ENCODE data around the gene OR4K5. TPM values are rescaled to one million over a fixed set of nuclear protein-coding genes. Genes with fewer than 3 reads are reported as not detected.

Gene OR4K5, protein sequence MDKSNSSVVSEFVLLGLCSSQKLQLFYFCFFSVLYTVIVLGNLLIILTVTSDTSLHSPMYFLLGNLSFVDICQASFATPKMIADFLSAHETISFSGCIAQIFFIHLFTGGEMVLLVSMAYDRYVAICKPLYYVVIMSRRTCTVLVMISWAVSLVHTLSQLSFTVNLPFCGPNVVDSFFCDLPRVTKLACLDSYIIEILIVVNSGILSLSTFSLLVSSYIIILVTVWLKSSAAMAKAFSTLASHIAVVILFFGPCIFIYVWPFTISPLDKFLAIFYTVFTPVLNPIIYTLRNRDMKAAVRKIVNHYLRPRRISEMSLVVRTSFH
- total RNA-seq (2021), result not detected in 2 replicates
- Bru-seq, nascent RNA, result not detected
- not detected for BruChase-seq, experiment 1, labeled RNA remaining after a 2-hour chase
- not detected for BruChase-seq, experiment 2, labeled RNA remaining after a 6-hour chase
- long read RNA-seq, result 0 reads

DNA sequence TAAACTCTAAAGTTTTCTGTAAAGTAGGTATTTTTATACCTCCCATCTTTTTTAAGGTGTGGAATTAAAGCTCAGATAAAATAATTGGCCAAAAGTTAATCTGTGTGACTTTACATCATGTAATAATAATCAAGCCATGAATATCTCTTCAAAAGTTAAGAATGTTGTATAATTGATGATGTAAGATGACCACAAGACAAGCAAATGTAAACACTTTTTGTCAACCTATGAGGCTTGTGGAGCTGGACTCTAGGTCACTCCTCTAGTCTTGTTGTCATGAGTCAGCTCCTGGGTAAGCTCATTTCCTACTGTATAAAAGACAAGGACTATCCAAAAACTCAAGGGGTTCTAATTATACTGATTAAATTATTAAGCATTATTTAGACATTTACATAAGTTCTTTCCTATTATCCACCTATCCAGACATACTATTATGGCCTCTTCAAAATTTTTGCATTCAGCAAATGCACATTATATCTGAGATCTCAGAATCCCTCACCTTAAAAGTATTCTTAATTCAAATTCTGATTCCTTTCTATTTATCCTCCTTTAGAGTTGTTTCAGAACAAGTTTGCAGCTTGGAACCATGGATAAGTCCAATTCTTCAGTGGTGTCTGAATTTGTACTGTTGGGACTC lies at the start of gene OR4K5:
TSS of gene OR4K5 (plus strand) at position 587 of the 637 bp plus-strand sequence. CDS start at position 587, 0 bp downstream.
- Histone ChIP-seq H3K4me1 (ENCODE audit: insufficient read depth, low read length, poor library complexity, severe bottlenecking) (no peaks in the 10 kb centered on the region), H3K27me3 (replicated peaks; ENCODE audit: insufficient read depth, low read depth, low read length, poor library complexity) (no peaks in the 10 kb centered on the region), H3K36me3 (ENCODE audit: insufficient read depth, low read length, poor library complexity, severe bottlenecking) (no peaks in the 10 kb centered on the region), H3K9me3 (ENCODE audit: low read depth, low read length, poor library complexity, severe bottlenecking) (no peaks in the 10 kb centered on the region), H3K4me3 (ENCODE audit: low read depth, low read length, poor library complexity, severe bottlenecking) (no peak within 1 kb of the TSS), H3K27ac (ENCODE audit: low read depth, low read length, poor library complexity, severe bottlenecking) (no peak within 1 kb of the TSS)
- ChIA-PET CTCF (no interaction called here), POLR2A (ENCODE audit: low non-redundant PET) (no interaction called here)
- BruUV-seq (replicated peaks), result no TSS peak
- intact Hi-C loops (cut with micrococcal nuclease; ENCODE audit: unreplicated experiment), result no loop called here
- DNase-seq (ENCODE audit: low spot score), result no peak
- TF ChIP-seq, protein P1, sequence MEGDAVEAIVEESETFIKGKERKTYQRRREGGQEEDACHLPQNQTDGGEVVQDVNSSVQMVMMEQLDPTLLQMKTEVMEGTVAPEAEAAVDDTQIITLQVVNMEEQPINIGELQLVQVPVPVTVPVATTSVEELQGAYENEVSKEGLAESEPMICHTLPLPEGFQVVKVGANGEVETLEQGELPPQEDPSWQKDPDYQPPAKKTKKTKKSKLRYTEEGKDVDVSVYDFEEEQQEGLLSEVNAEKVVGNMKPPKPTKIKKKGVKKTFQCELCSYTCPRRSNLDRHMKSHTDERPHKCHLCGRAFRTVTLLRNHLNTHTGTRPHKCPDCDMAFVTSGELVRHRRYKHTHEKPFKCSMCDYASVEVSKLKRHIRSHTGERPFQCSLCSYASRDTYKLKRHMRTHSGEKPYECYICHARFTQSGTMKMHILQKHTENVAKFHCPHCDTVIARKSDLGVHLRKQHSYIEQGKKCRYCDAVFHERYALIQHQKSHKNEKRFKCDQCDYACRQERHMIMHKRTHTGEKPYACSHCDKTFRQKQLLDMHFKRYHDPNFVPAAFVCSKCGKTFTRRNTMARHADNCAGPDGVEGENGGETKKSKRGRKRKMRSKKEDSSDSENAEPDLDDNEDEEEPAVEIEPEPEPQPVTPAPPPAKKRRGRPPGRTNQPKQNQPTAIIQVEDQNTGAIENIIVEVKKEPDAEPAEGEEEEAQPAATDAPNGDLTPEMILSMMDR (conservative IDR thresholded peaks at IDR 0.05; ENCODE audit: low read depth, low read length), result no peak
- no peak for TF ChIP-seq EZH2 (IDR thresholded peaks at IDR 0.05; ENCODE audit: borderline replicate concordance, low read depth, low read length, poor library complexity, severe bottlenecking)

DNA sequence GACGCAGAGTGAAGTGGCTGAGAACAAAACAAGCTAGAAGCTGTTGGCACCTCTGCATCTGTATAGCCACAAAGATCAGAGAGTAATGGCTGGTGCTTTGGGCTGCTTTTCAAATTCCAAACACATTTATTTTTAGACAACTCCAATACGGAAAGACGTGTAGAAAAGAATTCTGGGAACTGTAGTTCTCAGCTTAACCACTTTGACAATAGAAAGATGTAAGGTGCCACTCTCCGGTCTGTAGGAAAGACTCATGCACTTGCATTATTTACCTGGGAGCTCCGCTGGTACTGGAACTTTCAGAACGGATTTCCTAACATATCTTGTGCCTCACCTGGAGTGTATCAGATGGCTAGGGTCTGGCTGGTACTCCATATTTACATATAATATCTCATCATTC lies 47.2 kb upstream of the OR4K5 start:
- intact Hi-C loops (cut with micrococcal nuclease; ENCODE audit: unreplicated experiment), result no loop called here

DNA sequence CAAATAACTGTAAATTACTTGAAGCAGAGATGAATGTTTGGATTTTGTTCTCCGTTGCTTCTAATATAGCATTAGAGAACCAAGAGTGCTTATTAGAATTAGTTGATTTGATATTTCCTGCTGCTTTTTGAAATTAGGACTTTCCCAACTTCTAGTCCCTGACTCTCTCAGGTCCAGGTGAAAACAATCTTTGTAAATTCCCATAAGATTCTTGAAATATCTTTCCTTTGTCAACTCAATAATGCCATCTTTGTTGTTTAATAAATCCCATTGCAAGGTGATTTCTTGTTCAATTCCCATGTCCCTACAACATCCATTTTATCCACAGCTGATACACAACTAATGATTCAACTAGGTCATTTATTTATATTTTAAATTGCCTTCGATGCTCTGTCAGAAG lies 45.6 kb upstream of the OR4K5 start, which contains the start of gene OR4K2:
TSS of gene OR4K2 (plus strand) at position 301 of the 400 bp plus-strand sequence. CDS start 1,126 bp downstream, outside the sequence.
- Histone ChIP-seq H3K9me3 (ENCODE audit: low read depth, low read length, poor library complexity, severe bottlenecking) (peaks cover 7% of the 10 kb centered on the region), H3K4me3 (ENCODE audit: low read depth, low read length, poor library complexity, severe bottlenecking) (no peak within 1 kb of the TSS), H3K36me3 (ENCODE audit: insufficient read depth, low read length, poor library complexity, severe bottlenecking) (no peaks in the 10 kb centered on the region), H3K27ac (ENCODE audit: low read depth, low read length, poor library complexity, severe bottlenecking) (no peak within 1 kb of the TSS), H3K27me3 (replicated peaks; ENCODE audit: insufficient read depth, low read depth, low read length, poor library complexity) (no peaks in the 10 kb centered on the region), H3K4me1 (ENCODE audit: insufficient read depth, low read length, poor library complexity, severe bottlenecking) (no peaks in the 10 kb centered on the region)
- BruUV-seq (replicated peaks), result no TSS peak
- intact Hi-C loops (cut with micrococcal nuclease; ENCODE audit: unreplicated experiment), result no loop called here
- no peak for TF ChIP-seq EZH2 (IDR thresholded peaks at IDR 0.05; ENCODE audit: borderline replicate concordance, low read depth, low read length, poor library complexity, severe bottlenecking)
- TF ChIP-seq, protein P1 (conservative IDR thresholded peaks at IDR 0.05; ENCODE audit: low read depth, low read length), result no peak
- ChIA-PET POLR2A (ENCODE audit: low non-redundant PET) (no interaction called here), CTCF (no interaction called here)
- DNase-seq (ENCODE audit: low spot score), result no peak

More for the DNA sequence above, 47.2 kb upstream of the OR4K5 start:
- DNase-seq (ENCODE audit: low spot score), result no peak
- Histone ChIP-seq H3K4me1 (ENCODE audit: insufficient read depth, low read length, poor library complexity, severe bottlenecking) (no peaks in the 10 kb centered on the region), H3K4me3 (ENCODE audit: low read depth, low read length, poor library complexity, severe bottlenecking) (no peak overlapping the region), H3K9me3 (ENCODE audit: low read depth, low read length, poor library complexity, severe bottlenecking) (peaks cover 7% of the 10 kb centered on the region), H3K27ac (ENCODE audit: low read depth, low read length, poor library complexity, severe bottlenecking) (no peak overlapping the region), H3K36me3 (ENCODE audit: insufficient read depth, low read length, poor library complexity, severe bottlenecking) (no peaks in the 10 kb centered on the region), H3K27me3 (replicated peaks; ENCODE audit: insufficient read depth, low read depth, low read length, poor library complexity) (no peaks in the 10 kb centered on the region)
- BruUV-seq (replicated peaks), result no TSS peak
- TF ChIP-seq EZH2 (IDR thresholded peaks at IDR 0.05; ENCODE audit: borderline replicate concordance, low read depth, low read length, poor library complexity, severe bottlenecking), result no peak
- TF ChIP-seq, protein P1 (conservative IDR thresholded peaks at IDR 0.05; ENCODE audit: low read depth, low read length), result no peak
- ChIA-PET POLR2A (ENCODE audit: low non-redundant PET) (no interaction called here), CTCF (no interaction called here)

Measured in A673 (cell line).